ENCODE measurements around the gene FBXW8.

Gene FBXW8

GRCh38 chr12:117031843-117032592 is 121.3 kb downstream of the FBXW8 start:
- H3K4me3 ChIP-seq (replicated peaks; ENCODE audit: insufficient read depth, low read length), result no peak overlapping the region
- H3K27ac ChIP-seq (replicated peaks), result no peak overlapping the region; the same call in 1 of the 2 replicates
- DNase-seq (ENCODE audit: low read depth in 1 of 2, low spot score in 1 of 2), result no peak
- no peaks in the 10 kb centered on the region for H3K27me3 ChIP-seq (ENCODE audit: insufficient read depth, poor library complexity, severe bottlenecking)
- TF ChIP-seq GABPA (IDR thresholded peaks at IDR 0.05; ENCODE audit: low read depth), result no peak
- TF ChIP-seq SPI1 (IDR thresholded peaks at IDR 0.05; ENCODE audit: borderline replicate concordance, low read depth), result no peak
- TF ChIP-seq CTCF (IDR thresholded peaks at IDR 0.05; ENCODE audit: insufficient read depth, low read length), result no peak
- TF ChIP-seq POLR2AphosphoS5 (IDR thresholded peaks at IDR 0.05; ENCODE audit: low read depth), result no peak

- no peak for TF ChIP-seq GABPA (IDR thresholded peaks at IDR 0.05; ENCODE audit: low read depth)
- TF ChIP-seq POLR2AphosphoS5 (IDR thresholded peaks at IDR 0.05; ENCODE audit: low read depth), result no peak
- no peak for TF ChIP-seq SPI1 (IDR thresholded peaks at IDR 0.05; ENCODE audit: borderline replicate concordance, low read depth)
- no peak for TF ChIP-seq REST (IDR thresholded peaks at IDR 0.05; ENCODE audit: insufficient replicate concordance, low read depth)
- no peak for TF ChIP-seq CTCF (IDR thresholded peaks at IDR 0.05; ENCODE audit: insufficient read depth, low read length)
- no peaks in the 10 kb centered on the region for H3K27me3 ChIP-seq (ENCODE audit: insufficient read depth, poor library complexity, severe bottlenecking)
- no peak for DNase-seq (ENCODE audit: low read depth in 1 of 2, low spot score in 1 of 2)
These were observed 122.0 kb downstream of the FBXW8 start for GRCh38 chr12:117032593-117033381.

GRCh38 chr12:117033382-117034221 is 122.9 kb downstream of the FBXW8 start:
- TF ChIP-seq CTCF (IDR thresholded peaks at IDR 0.05; ENCODE audit: insufficient read depth, low read length) (no peak), POLR2AphosphoS5 (IDR thresholded peaks at IDR 0.05; ENCODE audit: low read depth) (no peak; the same call in none of the 2 replicates), SPI1 (IDR thresholded peaks at IDR 0.05; ENCODE audit: borderline replicate concordance, low read depth) (no peak), GABPA (IDR thresholded peaks at IDR 0.05; ENCODE audit: low read depth) (no peak), REST (IDR thresholded peaks at IDR 0.05; ENCODE audit: insufficient replicate concordance, low read depth) (no peak)
- no peaks in the 10 kb centered on the region for H3K27me3 ChIP-seq (ENCODE audit: insufficient read depth, poor library complexity, severe bottlenecking)
- H3K4me3 ChIP-seq (replicated peaks; ENCODE audit: insufficient read depth, low read length), result no peak overlapping the region
- no peak for DNase-seq (ENCODE audit: low read depth in 1 of 2, low spot score in 1 of 2)
- H3K27ac ChIP-seq (replicated peaks), result no peak overlapping the region

More at GRCh38 chr12:117032593-117033381, 122.0 kb downstream of the FBXW8 start:
- Histone ChIP-seq H3K4me3 (replicated peaks; ENCODE audit: insufficient read depth, low read length) (no peak overlapping the region), H3K27ac (replicated peaks) (no peak overlapping the region)

Measured in HL-60 (cell line).